SK-N-SH treated with all-trans-retinoic acid at 6 μM for 48 hours (cell line): ENCODE data around the gene UVSSA.

Source experiments
- ESRRG ChIP-seq: fragments of 250-450 bp; sonication (Bioruptor Pico); IDR thresholded peaks from 2 replicates; pipeline ENCODE4 v1.6.1; 2021; ENCODE audit warnings: mild to moderate bottlenecking
- RARB ChIP-seq: fragments of 250-450 bp; sonication (Bioruptor Pico); IDR thresholded peaks from 2 replicates; pipeline ENCODE4 v1.8.0; 2021; ENCODE audit warnings: mild to moderate bottlenecking, moderate library complexity
- SNAI2 ChIP-seq: fragments of 250-450 bp; sonication (Bioruptor Pico); IDR thresholded peaks from 2 replicates; pipeline ENCODE4 v1.5.0; 2020; ENCODE audit warnings: mild to moderate bottlenecking, moderate library complexity
- TOX ChIP-seq: fragments of 250-450 bp; sonication (Bioruptor Pico); IDR thresholded peaks from 2 replicates; pipeline ENCODE4 v1.8.0; 2021; ENCODE audit warnings: mild to moderate bottlenecking, moderate library complexity, borderline replicate concordance
- ZFP30 ChIP-seq: fragments of 450-650 bp; formaldehyde crosslinking; IDR thresholded peaks from 2 replicates; pipeline ENCODE4 v1.5.0; 2022; ENCODE audit warnings: mild to moderate bottlenecking, moderate library complexity
- TF ChIP-seq, protein P1 (sequence below): fragments of 250-450 bp; sonication (Bioruptor Pico); IDR thresholded peaks from 2 replicates; pipeline ENCODE4 v1.5.0; 2020; ENCODE audit warnings: mild to moderate bottlenecking, moderate library complexity
- TF ChIP-seq, protein P2 (sequence below): fragments of 250-450 bp; sonication (Bioruptor Pico); IDR thresholded peaks from 2 replicates; pipeline ENCODE4 v1.8.0; 2020; ENCODE audit warnings: mild to moderate bottlenecking, moderate library complexity, borderline replicate concordance

DNA sequence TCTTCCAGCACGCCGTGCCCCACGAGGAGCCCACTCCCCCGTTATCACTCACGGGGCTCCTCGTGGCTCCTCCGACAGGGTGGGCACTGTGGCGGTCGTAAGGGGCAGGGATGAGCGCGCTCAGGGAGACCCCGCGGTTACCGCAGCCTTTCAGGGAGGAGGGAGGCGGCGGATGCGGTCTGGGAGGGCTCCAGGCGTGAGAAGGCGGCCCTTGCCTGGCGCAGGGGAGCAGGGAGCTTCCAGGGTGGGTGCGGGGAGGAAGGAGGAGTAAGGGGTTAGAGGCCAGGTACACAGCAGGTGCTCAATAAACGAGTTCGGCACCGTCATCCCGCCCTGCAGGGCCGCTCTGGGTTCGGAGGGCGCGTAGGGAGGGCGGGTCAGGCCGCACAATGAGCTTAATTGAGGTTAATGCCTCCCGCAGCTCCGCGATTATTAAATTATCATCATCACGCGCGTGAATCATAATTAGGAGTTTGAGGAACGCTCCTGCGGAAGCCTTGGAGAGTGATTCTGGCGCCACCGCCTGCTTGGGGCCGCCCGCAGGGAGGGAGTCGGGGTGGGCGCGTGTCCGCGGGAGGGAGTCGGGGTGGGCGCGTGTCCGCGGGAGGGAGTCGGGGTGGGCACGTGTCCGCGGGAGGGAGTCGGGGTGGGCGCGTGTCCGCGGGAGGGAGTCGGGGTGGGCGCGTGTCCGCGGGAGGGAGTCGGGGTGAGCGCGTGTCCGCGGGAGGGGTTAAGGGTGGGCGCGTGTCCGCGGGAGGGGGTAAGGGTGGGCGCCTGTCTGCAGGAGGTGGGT is 66.9 kb downstream of the UVSSA start:
- TF ChIP-seq RARB (CRISPR knock-in tag) = no peak
- TF ChIP-seq SNAI2 (CRISPR knock-in tag) = no peak
- TF ChIP-seq TOX (CRISPR knock-in tag) = no peak
- TF ChIP-seq, protein P1, sequence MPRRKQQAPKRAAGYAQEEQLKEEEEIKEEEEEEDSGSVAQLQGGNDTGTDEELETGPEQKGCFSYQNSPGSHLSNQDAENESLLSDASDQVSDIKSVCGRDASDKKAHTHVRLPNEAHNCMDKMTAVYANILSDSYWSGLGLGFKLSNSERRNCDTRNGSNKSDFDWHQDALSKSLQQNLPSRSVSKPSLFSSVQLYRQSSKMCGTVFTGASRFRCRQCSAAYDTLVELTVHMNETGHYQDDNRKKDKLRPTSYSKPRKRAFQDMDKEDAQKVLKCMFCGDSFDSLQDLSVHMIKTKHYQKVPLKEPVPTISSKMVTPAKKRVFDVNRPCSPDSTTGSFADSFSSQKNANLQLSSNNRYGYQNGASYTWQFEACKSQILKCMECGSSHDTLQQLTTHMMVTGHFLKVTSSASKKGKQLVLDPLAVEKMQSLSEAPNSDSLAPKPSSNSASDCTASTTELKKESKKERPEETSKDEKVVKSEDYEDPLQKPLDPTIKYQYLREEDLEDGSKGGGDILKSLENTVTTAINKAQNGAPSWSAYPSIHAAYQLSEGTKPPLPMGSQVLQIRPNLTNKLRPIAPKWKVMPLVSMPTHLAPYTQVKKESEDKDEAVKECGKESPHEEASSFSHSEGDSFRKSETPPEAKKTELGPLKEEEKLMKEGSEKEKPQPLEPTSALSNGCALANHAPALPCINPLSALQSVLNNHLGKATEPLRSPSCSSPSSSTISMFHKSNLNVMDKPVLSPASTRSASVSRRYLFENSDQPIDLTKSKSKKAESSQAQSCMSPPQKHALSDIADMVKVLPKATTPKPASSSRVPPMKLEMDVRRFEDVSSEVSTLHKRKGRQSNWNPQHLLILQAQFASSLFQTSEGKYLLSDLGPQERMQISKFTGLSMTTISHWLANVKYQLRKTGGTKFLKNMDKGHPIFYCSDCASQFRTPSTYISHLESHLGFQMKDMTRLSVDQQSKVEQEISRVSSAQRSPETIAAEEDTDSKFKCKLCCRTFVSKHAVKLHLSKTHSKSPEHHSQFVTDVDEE = no peak
- no peak for TF ChIP-seq ESRRG (CRISPR knock-in tag)
- no peak for TF ChIP-seq ZFP30 (CRISPR knock-in tag)
- TF ChIP-seq, protein P2, sequence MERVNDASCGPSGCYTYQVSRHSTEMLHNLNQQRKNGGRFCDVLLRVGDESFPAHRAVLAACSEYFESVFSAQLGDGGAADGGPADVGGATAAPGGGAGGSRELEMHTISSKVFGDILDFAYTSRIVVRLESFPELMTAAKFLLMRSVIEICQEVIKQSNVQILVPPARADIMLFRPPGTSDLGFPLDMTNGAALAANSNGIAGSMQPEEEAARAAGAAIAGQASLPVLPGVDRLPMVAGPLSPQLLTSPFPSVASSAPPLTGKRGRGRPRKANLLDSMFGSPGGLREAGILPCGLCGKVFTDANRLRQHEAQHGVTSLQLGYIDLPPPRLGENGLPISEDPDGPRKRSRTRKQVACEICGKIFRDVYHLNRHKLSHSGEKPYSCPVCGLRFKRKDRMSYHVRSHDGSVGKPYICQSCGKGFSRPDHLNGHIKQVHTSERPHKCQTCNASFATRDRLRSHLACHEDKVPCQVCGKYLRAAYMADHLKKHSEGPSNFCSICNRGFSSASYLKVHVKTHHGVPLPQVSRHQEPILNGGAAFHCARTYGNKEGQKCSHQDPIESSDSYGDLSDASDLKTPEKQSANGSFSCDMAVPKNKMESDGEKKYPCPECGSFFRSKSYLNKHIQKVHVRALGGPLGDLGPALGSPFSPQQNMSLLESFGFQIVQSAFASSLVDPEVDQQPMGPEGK = no peak
